BLaER1 (cell line): ENCODE measurements around the gene TBC1D32.
"Not testable (repeated sequence)": the region's sequence is repeated elsewhere in the genome, so short reads cannot be mapped to it uniquely, and the experiment has no call there.

ENCODE experiments used
- H3K27ac ChIP-seq: shearing (Covaris generic); formaldehyde crosslinking; 2 replicates; pipeline ENCODE4 v1.8.1; 2022
- H3K27me3 ChIP-seq: shearing (Covaris generic); formaldehyde crosslinking; 2 replicates; pipeline ENCODE4 v1.8.1; 2022
- H3K36me3 ChIP-seq: shearing (Covaris generic); formaldehyde crosslinking; 2 replicates; pipeline ENCODE4 v1.8.1; 2022
- H3K4me1 ChIP-seq: shearing (Covaris generic); formaldehyde crosslinking; 2 replicates; pipeline ENCODE4 v1.8.1; 2022
- H3K4me2 ChIP-seq: shearing (Covaris generic); formaldehyde crosslinking; 2 replicates; pipeline ENCODE4 v1.8.1; 2022
- H3K4me3 ChIP-seq: shearing (Covaris generic); formaldehyde crosslinking; 2 replicates; pipeline ENCODE4 v1.8.1; 2022
- H3K9ac ChIP-seq: shearing (Covaris generic); formaldehyde crosslinking; 2 replicates; pipeline ENCODE4 v1.8.1; 2022
- H3K9me3 ChIP-seq: shearing (Covaris generic); formaldehyde crosslinking; 2 replicates; pipeline ENCODE4 v1.8.1; 2022
- H4K20me1 ChIP-seq: shearing (Covaris generic); formaldehyde crosslinking; 2 replicates; pipeline ENCODE4 v1.8.1; 2022
- Cebpa-rat ChIP-seq: shearing (Covaris generic); IDR thresholded peaks from 2 replicates; pipeline ENCODE4 v1.8.1; 2022

Gene TBC1D32

DNA sequence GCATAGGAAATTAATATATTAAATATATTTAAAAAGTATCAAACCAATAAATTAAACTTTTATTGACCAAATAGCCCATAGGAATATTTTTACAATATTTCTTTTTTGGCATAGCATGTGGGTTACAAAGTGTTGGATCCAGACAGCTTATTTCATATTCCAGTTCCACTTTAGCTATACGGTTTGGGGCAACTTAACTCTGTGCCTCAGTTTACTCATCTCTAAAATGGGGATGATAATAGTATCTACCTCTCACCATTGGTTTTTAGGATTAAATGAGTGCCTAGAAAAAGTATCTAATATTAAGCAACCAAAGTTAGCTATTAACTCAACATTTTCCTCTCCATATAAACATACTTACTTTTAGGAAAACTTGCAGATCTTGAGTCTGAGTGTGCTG is 243.8 kb downstream of the TBC1D32 start:
- TF ChIP-seq Cebpa-rat = no peak
- H3K9me3 ChIP-seq = no peaks in the 10 kb centered on the region
- H3K27ac ChIP-seq = no peak overlapping the region
- no peaks in the 10 kb centered on the region for H3K4me1 ChIP-seq
- no peak overlapping the region for H3K4me2 ChIP-seq
- no peak overlapping the region for H3K4me3 ChIP-seq
- no peak overlapping the region for H3K9ac ChIP-seq
- no peaks in the 10 kb centered on the region for H4K20me1 ChIP-seq
- H3K36me3 ChIP-seq = no peaks in the 10 kb centered on the region
- H3K27me3 ChIP-seq = no peaks in the 10 kb centered on the region

GRCh38 chr6:121086876-121087275 is 247.4 kb downstream of the TBC1D32 start:
- Histone ChIP-seq H3K9me3 (no peaks in the 10 kb centered on the region), H4K20me1 (no peaks in the 10 kb centered on the region), H3K4me2 (no peak overlapping the region), H3K27ac (no peak overlapping the region), H3K4me1 (no peaks in the 10 kb centered on the region), H3K4me3 (no peak overlapping the region), H3K27me3 (no peaks in the 10 kb centered on the region), H3K9ac (no peak overlapping the region), H3K36me3 (no peaks in the 10 kb centered on the region)
- TF ChIP-seq Cebpa-rat = no peak

GRCh38 chr6:121076119-121076518 is 258.2 kb downstream of the TBC1D32 start:
- no peaks in the 10 kb centered on the region for H3K36me3 ChIP-seq
- no peaks in the 10 kb centered on the region for H4K20me1 ChIP-seq
- H3K4me1 ChIP-seq = no peaks in the 10 kb centered on the region
- H3K27ac ChIP-seq = no peak overlapping the region
- no peak overlapping the region for H3K4me3 ChIP-seq
- TF ChIP-seq Cebpa-rat = no peak
- no peaks in the 10 kb centered on the region for H3K9me3 ChIP-seq
- H3K4me2 ChIP-seq = no peak overlapping the region
- no peak overlapping the region for H3K9ac ChIP-seq
- no peaks in the 10 kb centered on the region for H3K27me3 ChIP-seq

DNA sequence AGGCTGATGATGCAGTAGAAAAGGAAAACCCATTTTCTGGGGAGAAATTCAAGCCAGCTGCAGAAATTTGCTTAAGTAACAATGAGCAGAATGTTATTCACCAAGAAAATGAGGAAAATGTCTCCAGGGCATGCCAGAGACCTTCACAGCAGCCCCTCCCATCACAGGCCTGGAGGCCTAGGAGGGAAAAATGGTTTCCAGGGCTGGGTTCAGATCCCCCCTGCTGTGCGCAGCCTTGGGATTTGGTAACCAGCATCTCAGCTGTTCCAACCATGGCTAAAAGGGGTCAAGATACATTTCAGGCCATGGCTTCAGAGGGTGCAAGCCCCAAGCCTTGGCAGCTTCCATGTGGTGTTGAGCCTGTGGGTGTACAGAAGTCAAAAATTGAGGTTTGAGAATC is 265.5 kb downstream of the TBC1D32 start:
- H3K9ac ChIP-seq, H3K4me2 ChIP-seq, H4K20me1 ChIP-seq, H3K27ac ChIP-seq, H3K36me3 ChIP-seq, H3K4me1 ChIP-seq, H3K4me3 ChIP-seq, H3K27me3 ChIP-seq: not testable (repeated sequence)
- peaks cover 41% of the 10 kb centered on the region for H3K9me3 ChIP-seq

- Histone ChIP-seq H3K9me3 (peaks cover 53% of the 10 kb centered on the region), H3K36me3 (peaks cover 8% of the 10 kb centered on the region; the same call in 1 of the 2 replicates), H3K27ac (no peak overlapping the region), H4K20me1 (no peaks in the 10 kb centered on the region), H3K4me1 (0 out of 2 replicates have a peak, but pooled peaks cover 4% of the 10 kb centered on the region), H3K27me3 (no peaks in the 10 kb centered on the region), H3K9ac (no peak overlapping the region), H3K4me3 (no peak overlapping the region), H3K4me2 (no peak overlapping the region)
- TF ChIP-seq Cebpa-rat = no peak
These were observed 266.9 kb downstream of the TBC1D32 start for GRCh38 chr6:121067381-121067780.

- Histone ChIP-seq H3K27me3 (no peaks in the 10 kb centered on the region), H3K4me1 (0 out of 2 replicates have a peak, but pooled peaks cover 4% of the 10 kb centered on the region), H3K4me3 (no peak overlapping the region), H3K27ac (no peak overlapping the region), H3K4me2 (no peak overlapping the region; the same call in 1 of the 2 replicates), H4K20me1 (no peaks in the 10 kb centered on the region), H3K36me3 (peaks cover 8% of the 10 kb centered on the region; the same call in 1 of the 2 replicates), H3K9me3 (peaks cover 46% of the 10 kb centered on the region), H3K9ac (no peak overlapping the region)
- no peak for TF ChIP-seq Cebpa-rat
These were observed 269.9 kb downstream of the TBC1D32 start for GRCh38 chr6:121064345-121064744.

GRCh38 chr6:121055572-121056163 is 278.6 kb downstream of the TBC1D32 start:
- no peak for TF ChIP-seq Cebpa-rat
- Histone ChIP-seq H3K9ac (no peak overlapping the region), H3K4me2 (no peak overlapping the region), H3K36me3 (no peaks in the 10 kb centered on the region), H3K4me3 (no peak overlapping the region), H4K20me1 (no peaks in the 10 kb centered on the region), H3K27ac (no peak overlapping the region), H3K9me3 (no peaks in the 10 kb centered on the region), H3K27me3 (no peaks in the 10 kb centered on the region), H3K4me1 (no peaks in the 10 kb centered on the region)

- not testable (repeated sequence) for H3K9me3 ChIP-seq, H3K36me3 ChIP-seq, H3K4me2 ChIP-seq, H3K27me3 ChIP-seq, H3K4me3 ChIP-seq, H4K20me1 ChIP-seq, H3K9ac ChIP-seq, H3K27ac ChIP-seq, H3K4me1 ChIP-seq
These were observed 285.7 kb downstream of the TBC1D32 start for GRCh38 chr6:121048593-121048992.

- H3K36me3 ChIP-seq, H3K4me2 ChIP-seq, H3K4me3 ChIP-seq, H3K9me3 ChIP-seq, H3K27me3 ChIP-seq, H4K20me1 ChIP-seq, H3K27ac ChIP-seq, H3K9ac ChIP-seq: not testable (repeated sequence)
- H3K4me1 ChIP-seq = peaks cover 11% of the 10 kb centered on the region
These were observed 289.4 kb downstream of the TBC1D32 start for GRCh38 chr6:121044905-121045304.

DNA sequence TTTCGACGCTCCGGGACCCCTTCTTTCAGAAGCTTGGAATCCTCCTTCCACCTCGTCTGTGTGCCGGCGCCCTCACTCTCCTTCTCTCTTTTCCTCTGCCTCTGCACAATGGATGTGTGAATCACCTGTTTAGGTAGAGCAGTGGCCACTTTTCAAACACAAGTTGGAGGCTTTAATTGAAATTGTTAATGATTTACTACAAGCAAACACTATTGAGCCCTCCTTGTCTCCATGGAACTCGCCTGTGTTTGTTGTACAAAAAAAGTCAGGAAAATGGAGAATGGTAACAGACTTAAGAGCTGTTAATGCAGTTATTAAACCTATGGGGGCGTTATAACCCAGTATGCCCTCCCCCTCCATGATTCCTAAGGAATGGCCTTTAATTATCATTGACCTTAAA is 290.6 kb downstream of the TBC1D32 start:
- Histone ChIP-seq H3K4me1 (peaks cover 11% of the 10 kb centered on the region), H3K9me3 (peaks cover 10% of the 10 kb centered on the region)
- H3K27ac ChIP-seq, H3K36me3 ChIP-seq, H3K4me3 ChIP-seq, H3K27me3 ChIP-seq, H3K9ac ChIP-seq, H4K20me1 ChIP-seq, H3K4me2 ChIP-seq: not testable (repeated sequence)

GRCh38 chr6:121043211-121043610 is 291.1 kb downstream of the TBC1D32 start:
- H3K9me3 ChIP-seq = peaks cover 10% of the 10 kb centered on the region
- H3K27ac ChIP-seq, H3K4me2 ChIP-seq, H4K20me1 ChIP-seq, H3K9ac ChIP-seq, H3K4me3 ChIP-seq, H3K36me3 ChIP-seq, H3K27me3 ChIP-seq: not testable (repeated sequence)
- H3K4me1 ChIP-seq = peaks cover 11% of the 10 kb centered on the region
